ENCODE data around the gene MAP4K2. TPM values are rescaled to one million over a fixed set of nuclear protein-coding genes. Genes with fewer than 3 reads are reported as not detected.

The MAP4K2 gene
- total and polyA plus RNA-seq, 2 of the 8 experiments (the other 6 are each of a cell fraction or from before 2014, with no cell fraction given), result 20.1 to 20.7 TPM

DNA sequence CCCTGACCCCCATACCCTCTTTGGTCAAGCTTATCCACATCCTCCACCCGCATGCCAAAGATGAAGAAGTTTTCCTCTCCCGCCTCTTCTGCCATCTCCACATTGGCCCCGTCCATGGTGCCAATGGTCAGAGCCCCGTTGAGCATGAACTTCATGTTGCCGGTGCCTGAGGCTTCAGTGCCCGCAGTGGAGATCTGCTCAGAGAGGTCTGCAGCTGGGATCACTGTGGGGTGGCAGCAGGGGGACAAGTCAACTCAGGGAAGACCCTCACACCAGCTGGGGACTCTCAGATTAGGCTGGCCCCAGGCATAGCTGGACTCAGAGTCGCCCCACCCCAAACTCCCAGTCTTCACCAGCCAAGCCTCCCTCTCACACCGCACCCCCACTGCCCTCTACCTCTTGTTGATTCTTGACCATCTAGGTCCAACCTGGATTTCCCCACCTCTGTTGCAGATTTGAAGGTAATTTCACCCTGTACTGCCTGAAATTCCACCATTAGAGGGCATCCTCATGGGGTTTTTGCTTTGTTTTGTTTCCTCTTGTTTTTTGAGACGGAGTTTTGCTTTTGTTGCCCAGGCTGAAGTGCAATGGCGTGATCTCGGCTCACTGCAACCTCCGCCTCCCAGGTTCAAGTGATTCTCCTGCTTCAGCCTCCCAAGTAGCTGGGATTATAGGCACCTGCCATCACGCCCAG lies 52.5 kb downstream of the MAP4K2 start:
- no peak overlapping the region for H2BK12ac ChIP-seq (ENCODE audit: low read depth, low read length)
- ChIA-PET CTCF (ENCODE audit: partially characterized antibody) (interaction anchor here (1.3 to 23.7 kb wide), 3 partner anchors 15 to 61 kb away, joined by 3 to 376 read pairs (median 10); partner anchors contain the start of gene PYGM), POLR2A (ENCODE audit: partially characterized antibody) (interaction anchor here (42.9 kb wide), 1 partner anchor 15 kb away, joined by 1087 read pairs; the partner anchor contains the start of genes PYGM and SF1)
- no peak overlapping the region for H3K4ac ChIP-seq (replicated peaks; ENCODE audit: insufficient read length, low read depth, low read length)
- H3K9ac ChIP-seq (replicated peaks in 1 of 4; ENCODE audit: extremely low read depth in 1 of 4, low read depth in 3 of 4, low read length in 3 of 4), result no peak overlapping the region
- no peak overlapping the region for H2AFZ ChIP-seq (ENCODE audit: low read length)
- WGBS, 2 experiments (ENCODE audit: extremely low coverage in 1 of 2, insufficient coverage in 1 of 2, insufficient read length in 1 of 2, insufficient replicate concordance in 2 of 2, low coverage in 1 of 2, low lambda C conversion rate in 2 of 2, missing lambda C conversion rate in 1 of 2), result 95% methylated on average over 12 of the region's 13 CpGs; no CpG with 5 or more reads in 1 of the 2 experiments
- H3K23me2 ChIP-seq (ENCODE audit: low read depth, low read length), result peaks cover 2% of the 10 kb centered on the region; the same call in 1 of the 2 replicates
- H3K79me2 ChIP-seq (ENCODE audit: control insufficient read depth in 1 of 2, insufficient read depth in 2 of 2, low read length in 2 of 2), result no peaks in the 10 kb centered on the region
- H4K8ac ChIP-seq (ENCODE audit: extremely low read depth, insufficient read depth, low read length), result no peak overlapping the region
- H4K20me1 ChIP-seq (replicated peaks in 1 of 2; ENCODE audit: control insufficient read depth in 1 of 2, insufficient read depth in 2 of 2, low read length in 2 of 2), result no peaks in the 10 kb centered on the region
- no peaks in the 10 kb centered on the region for H3K79me1 ChIP-seq (ENCODE audit: low read depth, low read length)
- DNase-seq (ENCODE audit: low read depth in 1 of 2, low spot score in 2 of 2), result no peak
- no peak overlapping the region for H3K14ac ChIP-seq (ENCODE audit: insufficient read length)
- H3K4me3 ChIP-seq (ENCODE audit: extremely low read depth in 1 of 4, insufficient read depth in 2 of 4, low read depth in 3 of 4, low read length in 4 of 4), result no peak overlapping the region
- H3K23ac ChIP-seq (ENCODE audit: insufficient read length), result no peak overlapping the region
- no peaks in the 10 kb centered on the region; a peak in 1 of 8 replicates for H3K36me3 ChIP-seq (ENCODE audit: control insufficient read depth in 2 of 4, insufficient read depth in 4 of 4, low read length in 3 of 4)
- H3K18ac ChIP-seq (ENCODE audit: extremely low read depth, low read length), result no peak overlapping the region
- no peak for FAIRE-seq
- H3K27ac ChIP-seq (ENCODE audit: low read depth, low read length), result no peak overlapping the region
- no peak overlapping the region for H4K91ac ChIP-seq (replicated peaks; ENCODE audit: insufficient read length, low read length)
- no peak overlapping the region for H4K5ac ChIP-seq (ENCODE audit: insufficient read length, low read depth, low read length)
- H3K27me3 ChIP-seq (replicated peaks in 1 of 4; ENCODE audit: control insufficient read depth in 3 of 4, extremely low read depth in 1 of 4, insufficient read depth in 3 of 4, low read length in 3 of 4), result no peaks in the 10 kb centered on the region
- H2BK20ac ChIP-seq (ENCODE audit: low read length), result no peak overlapping the region
- peak overlapping the region; percentile 75; the same call in 1 of the 2 replicates for H2AK5ac ChIP-seq (ENCODE audit: low read depth, low read length)
- TF ChIP-seq NANOG (IDR thresholded peaks at IDR 0.05; ENCODE audit: insufficient read depth, low read depth, low read length, poor library complexity, severe bottlenecking) (no peak), CEBPB (IDR thresholded peaks at IDR 0.05; ENCODE audit: low read depth, low read length) (no peak), RAD21 (IDR thresholded peaks at IDR 0.05 in 1 of 2, conservative IDR thresholded peaks at IDR 0.05 in 1 of 2; ENCODE audit: low read depth in 2 of 2, low read length in 2 of 2) (0 out of 4 replicates have a peak, but pooled peaks of 1 of the 2 experiments have one; percentile 5), TCF12 (IDR thresholded peaks at IDR 0.05; ENCODE audit: low read depth, low read length) (no peak), POLR2AphosphoS5 (IDR thresholded peaks at IDR 0.05; ENCODE audit: low read depth, low read length) (no peak), ZNF274 (IDR thresholded peaks at IDR 0.05; ENCODE audit: borderline replicate concordance, extremely low read depth, low read length) (no peak), CREB1 (IDR thresholded peaks at IDR 0.05) (no peak)
- TF ChIP-seq, protein P1, sequence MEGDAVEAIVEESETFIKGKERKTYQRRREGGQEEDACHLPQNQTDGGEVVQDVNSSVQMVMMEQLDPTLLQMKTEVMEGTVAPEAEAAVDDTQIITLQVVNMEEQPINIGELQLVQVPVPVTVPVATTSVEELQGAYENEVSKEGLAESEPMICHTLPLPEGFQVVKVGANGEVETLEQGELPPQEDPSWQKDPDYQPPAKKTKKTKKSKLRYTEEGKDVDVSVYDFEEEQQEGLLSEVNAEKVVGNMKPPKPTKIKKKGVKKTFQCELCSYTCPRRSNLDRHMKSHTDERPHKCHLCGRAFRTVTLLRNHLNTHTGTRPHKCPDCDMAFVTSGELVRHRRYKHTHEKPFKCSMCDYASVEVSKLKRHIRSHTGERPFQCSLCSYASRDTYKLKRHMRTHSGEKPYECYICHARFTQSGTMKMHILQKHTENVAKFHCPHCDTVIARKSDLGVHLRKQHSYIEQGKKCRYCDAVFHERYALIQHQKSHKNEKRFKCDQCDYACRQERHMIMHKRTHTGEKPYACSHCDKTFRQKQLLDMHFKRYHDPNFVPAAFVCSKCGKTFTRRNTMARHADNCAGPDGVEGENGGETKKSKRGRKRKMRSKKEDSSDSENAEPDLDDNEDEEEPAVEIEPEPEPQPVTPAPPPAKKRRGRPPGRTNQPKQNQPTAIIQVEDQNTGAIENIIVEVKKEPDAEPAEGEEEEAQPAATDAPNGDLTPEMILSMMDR (IDR thresholded peaks at IDR 0.05; ENCODE audit: control extremely low read depth in 1 of 3, insufficient read depth in 1 of 3, low read depth in 1 of 3, low read length in 3 of 3), result peak in 1 of 3 experiments; percentile 17; a peak in 1 of 4 replicates
- no peak overlapping the region for H2BK5ac ChIP-seq (ENCODE audit: low read depth, low read length)
- H3K56ac ChIP-seq (replicated peaks; ENCODE audit: insufficient read length, low read depth, low read length), result no peak overlapping the region
- H2BK15ac ChIP-seq (ENCODE audit: low read length), result no peak overlapping the region
- H3K9me3 ChIP-seq (ENCODE audit: insufficient read depth in 2 of 2, low read depth in 1 of 2, low read length in 1 of 2), result no peaks in the 10 kb centered on the region
- no peak overlapping the region for H3K4me2 ChIP-seq (ENCODE audit: insufficient read depth in 1 of 2, low read depth in 2 of 2, low read length in 2 of 2)
- peaks cover 0 to 7% (median 5%) of the 10 kb centered on the region in 4 experiments; a peak in 4 of 7 replicates for H3K4me1 ChIP-seq (replicated peaks in 1 of 4; ENCODE audit: control insufficient read depth in 3 of 4, insufficient read depth in 4 of 4, low read length in 3 of 4)
- H2BK120ac ChIP-seq (replicated peaks; ENCODE audit: low read depth, low read length), result no peak overlapping the region

All from H1 (cell line).